IPS-NIHi7 (cell line): ENCODE data around the gene KCNMA1.
"Not testable (repeated sequence)": the region's sequence is repeated elsewhere in the genome, so short reads cannot be mapped to it uniquely, and the experiment has no call there.

Source experiments
- DNase-seq: peaks from one replicate; pipeline ENCODE4 v3.0.0; 2012; ENCODE audit warnings: mixed read lengths; ENCODE audit errors: extremely low spot score

KCNMA1 gene

GRCh38 chr10:77664008-77664407, 26.4 kb upstream of the KCNMA1 start:
- no peak for DNase-seq

DNA sequence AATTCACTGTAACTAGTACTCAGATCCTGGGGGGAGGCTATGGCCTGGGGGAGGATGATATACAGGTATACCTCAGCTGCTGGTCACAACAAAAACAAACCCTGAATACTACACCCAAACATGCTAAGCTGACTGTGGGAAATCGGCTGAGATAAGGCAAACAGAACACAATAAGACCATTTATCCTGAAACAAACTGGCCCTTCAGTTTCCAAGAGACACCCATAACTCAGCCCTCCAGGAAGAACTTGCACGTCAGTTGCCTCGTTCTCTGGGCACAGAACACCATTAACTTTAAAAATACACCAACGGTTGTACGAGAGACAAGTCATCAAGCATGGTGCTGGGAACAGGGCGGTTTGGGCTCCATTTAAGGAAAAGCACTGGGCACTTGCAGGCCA, 24.1 kb upstream of the KCNMA1 start:
- DNase-seq, result no peak

- no peak for DNase-seq
Measured at GRCh38 chr10:77661100-77661499, 23.5 kb upstream of the KCNMA1 start.

- DNase-seq, result not testable (repeated sequence)
Measured at GRCh38 chr10:77659046-77659670, 21.6 kb upstream of the KCNMA1 start.

- DNase-seq, result no peak
Measured at GRCh38 chr10:77653210-77653609, 15.6 kb upstream of the KCNMA1 start.

- DNase-seq, result peak; percentile 56
Measured at GRCh38 chr10:77649333-77650331, 12.0 kb upstream of the KCNMA1 start.

DNA sequence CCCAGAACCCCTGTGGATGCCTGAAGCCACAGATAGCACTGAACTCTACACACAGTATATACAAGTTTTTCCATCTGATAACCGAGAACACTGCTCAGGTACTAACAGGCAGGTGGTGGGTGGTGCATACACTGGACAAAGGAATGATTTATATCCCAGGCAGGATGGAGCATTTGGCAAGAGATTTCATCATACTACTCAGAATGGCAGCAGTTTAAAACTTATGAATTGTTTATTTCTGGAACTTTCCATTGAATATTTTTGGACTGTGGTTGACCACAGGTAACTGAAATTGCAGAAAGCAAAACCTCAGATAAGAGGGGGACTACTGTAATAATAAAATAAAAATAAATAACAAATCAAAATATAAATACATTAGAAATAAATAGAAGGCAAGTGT, 10.9 kb upstream of the KCNMA1 start:
- no peak for DNase-seq

DNA sequence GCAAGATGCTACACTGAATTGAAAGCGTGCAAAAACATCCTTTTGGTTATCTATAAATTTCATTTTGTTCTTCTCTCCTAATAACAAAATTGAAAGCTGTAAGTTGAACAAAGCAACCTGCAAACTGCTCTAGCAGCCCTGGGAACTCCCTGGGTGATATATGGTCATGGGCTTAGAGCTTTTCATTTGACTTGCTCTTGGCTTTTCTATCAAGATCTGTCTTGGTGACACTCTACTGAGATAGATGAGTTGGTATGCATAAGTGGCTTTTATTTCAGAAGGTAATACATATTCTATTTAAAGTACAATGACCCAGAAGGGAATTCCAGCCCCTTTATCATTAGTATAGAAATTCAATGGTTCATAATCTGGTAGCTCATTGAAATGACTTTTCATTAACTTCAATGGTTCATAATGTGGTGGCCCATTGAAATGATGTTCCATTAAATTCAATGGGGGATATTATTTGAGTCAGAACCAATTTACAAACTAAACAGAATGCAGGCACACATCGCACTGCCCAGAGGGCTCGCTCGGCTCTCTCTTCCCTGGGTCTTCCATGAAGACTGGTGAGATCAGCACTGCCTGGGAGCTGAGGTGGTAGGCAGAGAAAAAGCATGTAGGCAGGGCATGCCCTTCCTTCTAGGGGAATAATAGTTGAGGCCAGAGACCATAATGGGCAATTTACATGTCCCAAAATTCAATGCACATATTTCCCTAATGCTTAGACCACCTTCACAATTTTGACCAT, 10.1 kb upstream of the KCNMA1 start:
- DNase-seq, result no peak

GRCh38 chr10:77644557-77645243, 7.1 kb upstream of the KCNMA1 start:
- no peak for DNase-seq

DNA sequence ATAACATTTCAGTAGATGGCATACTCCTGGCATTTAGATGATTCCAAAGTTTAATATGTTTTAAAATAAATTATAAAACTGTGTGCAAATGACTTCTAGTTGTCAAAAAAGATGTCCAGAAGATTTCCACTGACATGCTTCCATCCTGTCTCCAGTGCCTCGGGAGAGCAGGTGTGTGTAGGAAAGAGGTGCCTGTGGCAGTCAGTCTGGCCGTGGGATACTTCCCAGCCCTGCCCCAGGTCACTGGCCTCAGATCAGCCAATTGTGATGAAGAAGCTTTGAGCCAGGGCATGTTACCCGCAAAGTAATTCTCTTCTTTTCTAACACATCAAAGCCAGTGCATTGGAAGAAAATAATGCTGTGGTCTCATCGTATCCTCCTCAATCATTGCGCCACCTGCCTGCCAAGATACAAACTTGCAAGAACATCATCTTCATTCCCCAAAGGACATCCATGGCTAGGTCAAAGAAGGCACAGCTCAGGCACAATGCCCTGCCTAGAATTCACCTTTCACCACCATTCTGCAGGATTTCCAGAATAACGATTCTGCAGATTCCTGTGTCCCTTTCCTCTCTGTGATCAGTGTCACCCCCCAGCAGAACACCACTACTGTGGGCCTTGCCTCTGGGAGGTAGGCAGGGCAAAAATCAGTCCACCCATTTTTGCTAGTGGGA, 6.3 kb upstream of the KCNMA1 start:
- DNase-seq, result peak; percentile 78

- DNase-seq, result peak; percentile 59
Measured at GRCh38 chr10:77641788-77642397, 4.3 kb upstream of the KCNMA1 start.

- DNase-seq, result no peak
Measured at GRCh38 chr10:77641344-77641743, 3.7 kb upstream of the KCNMA1 start.

- DNase-seq, result no peak
Measured at GRCh38 chr10:77640167-77640566, 2.6 kb upstream of the KCNMA1 start.

- DNase-seq, result no peak
Measured at GRCh38 chr10:77639756-77640155, 2.1 kb upstream of the KCNMA1 start.

GRCh38 chr10:77638321-77639101, 903 bp upstream of the KCNMA1 start:
- DNase-seq, result peak; percentile 56

DNA sequence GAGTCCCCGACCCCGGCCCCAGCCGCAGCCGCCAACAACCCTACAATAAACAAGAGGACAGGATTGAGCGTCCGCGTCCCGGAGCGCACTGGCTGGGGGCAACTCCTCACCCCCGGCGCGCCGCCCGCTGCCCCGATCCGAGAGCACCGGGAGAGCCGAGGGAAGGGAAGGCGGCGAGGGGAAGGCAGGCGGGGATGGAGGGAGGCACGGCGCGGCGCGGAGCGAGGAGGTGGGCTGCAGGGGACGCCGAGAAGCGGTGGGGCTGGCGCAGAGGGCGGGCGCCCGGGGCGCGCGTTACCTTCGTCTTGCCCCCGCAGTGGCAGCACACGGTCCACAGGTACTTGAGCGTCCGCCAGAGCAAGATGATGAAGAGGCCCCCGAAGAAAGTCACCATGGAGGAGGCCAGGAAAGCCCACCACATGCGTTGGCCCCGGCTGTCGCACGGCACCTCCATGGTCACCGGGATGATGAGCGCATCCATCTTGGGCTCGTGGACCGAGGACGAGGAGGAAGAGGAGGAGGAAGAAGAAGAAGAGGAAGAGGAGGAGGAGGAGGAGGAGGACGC, 559 bp downstream of the KCNMA1 start:
- DNase-seq, result no peak

- no peak for DNase-seq
Measured at GRCh38 chr10:77636282-77636966, 1.2 kb downstream of the KCNMA1 start.

- no peak for DNase-seq
Measured at GRCh38 chr10:77635402-77636227, 2.0 kb downstream of the KCNMA1 start.
